ENCODE measurements around the gene FGFRL1.

Gene FGFRL1

GRCh38 chr4:1027219-1027914 is 15.9 kb downstream of the FGFRL1 start:
- TF ChIP-seq CTCF (IDR thresholded peaks at IDR 0.05; ENCODE audit: low read depth, low read length) = no peak
- in situ Hi-C loops (cut with HindIII; ENCODE audit: low sequenced_read_pairs) = no loop called here
- no peak for DNase-seq (ENCODE audit: low read depth, low spot score)
- H3K4me3 ChIP-seq (ENCODE audit: low read depth, low read length) = no peak overlapping the region

GRCh38 chr4:1027915-1028238 is 16.5 kb downstream of the FGFRL1 start:
- in situ Hi-C loops (cut with HindIII; ENCODE audit: low sequenced_read_pairs) = no loop called here
- no peak for DNase-seq (ENCODE audit: low read depth, low spot score)
- no peak for TF ChIP-seq CTCF (IDR thresholded peaks at IDR 0.05; ENCODE audit: low read depth, low read length)

GRCh38 chr4:1028574-1029220 is 17.3 kb downstream of the FGFRL1 start:
- in situ Hi-C loops (cut with HindIII; ENCODE audit: low sequenced_read_pairs) = no loop called here
- H3K4me3 ChIP-seq (ENCODE audit: low read depth, low read length) = no peak overlapping the region
- TF ChIP-seq CTCF (IDR thresholded peaks at IDR 0.05; ENCODE audit: low read depth, low read length) = no peak
- DNase-seq (ENCODE audit: low read depth, low spot score) = no peak

More at GRCh38 chr4:1027915-1028238, 16.5 kb downstream of the FGFRL1 start:
- H3K4me3 ChIP-seq (ENCODE audit: low read depth, low read length) = no peak overlapping the region

- DNase-seq (ENCODE audit: low read depth, low spot score) = no peak
- in situ Hi-C loops (cut with HindIII; ENCODE audit: low sequenced_read_pairs) = no loop called here
- no peak overlapping the region for H3K4me3 ChIP-seq (ENCODE audit: low read depth, low read length)
- TF ChIP-seq CTCF (IDR thresholded peaks at IDR 0.05; ENCODE audit: low read depth, low read length) = no peak
Measured at GRCh38 chr4:1029529-1029928, 18.1 kb downstream of the FGFRL1 start.

- no peak overlapping the region for H3K4me3 ChIP-seq (ENCODE audit: low read depth, low read length)
- in situ Hi-C loops (cut with HindIII; ENCODE audit: low sequenced_read_pairs) = no loop called here
- no peak for DNase-seq (ENCODE audit: low read depth, low spot score)
- no peak for TF ChIP-seq CTCF (IDR thresholded peaks at IDR 0.05; ENCODE audit: low read depth, low read length)
Measured at GRCh38 chr4:1030031-1030430, 18.6 kb downstream of the FGFRL1 start.

- in situ Hi-C loops (cut with HindIII; ENCODE audit: low sequenced_read_pairs) = no loop called here
- H3K4me3 ChIP-seq (ENCODE audit: low read depth, low read length) = no peak overlapping the region
- TF ChIP-seq CTCF (IDR thresholded peaks at IDR 0.05; ENCODE audit: low read depth, low read length) = no peak
- DNase-seq (ENCODE audit: low read depth, low spot score) = no peak
Measured at GRCh38 chr4:1030559-1030958, 19.1 kb downstream of the FGFRL1 start.

All from astrocyte of the spinal cord (primary cell).